HepG2 (cell line): ENCODE data around the gene CYP2S1.

ENCODE experiments used
- TF ChIP-seq, protein P1 (sequence below): sonication (generic); formaldehyde crosslinking; conservative IDR thresholded peaks from 2 replicates; pipeline ENCODE4 v1.4.0; 2020; ENCODE audit warnings: missing genetic modification reagents
- TF ChIP-seq, protein P2 (sequence below): sonication (generic); formaldehyde crosslinking; IDR thresholded peaks from 2 replicates; pipeline ENCODE4 v1.5.0; 2020; ENCODE audit warnings: mild to moderate bottlenecking, missing genetic modification reagents, moderate library complexity

DNA sequence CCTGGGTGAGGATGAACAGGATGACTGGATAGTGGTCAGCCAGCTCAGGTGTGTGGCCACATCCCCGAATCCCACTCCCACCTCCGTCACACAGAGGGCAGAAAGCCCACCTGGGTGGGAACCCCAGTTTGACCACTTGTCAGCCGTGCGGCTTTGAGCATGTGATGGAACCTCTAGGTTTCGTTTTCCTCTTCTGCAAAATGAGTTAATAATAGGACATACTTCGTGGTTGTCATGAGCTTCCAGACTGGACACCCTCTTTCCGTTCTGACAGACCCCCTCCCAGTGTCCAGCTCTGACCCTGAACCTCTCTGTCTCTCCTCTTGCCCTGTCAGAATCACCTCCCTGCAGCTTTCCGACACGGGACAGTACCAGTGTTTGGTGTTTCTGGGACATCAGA, 27.8 kb downstream of the CYP2S1 start:
- TF ChIP-seq, protein P1, sequence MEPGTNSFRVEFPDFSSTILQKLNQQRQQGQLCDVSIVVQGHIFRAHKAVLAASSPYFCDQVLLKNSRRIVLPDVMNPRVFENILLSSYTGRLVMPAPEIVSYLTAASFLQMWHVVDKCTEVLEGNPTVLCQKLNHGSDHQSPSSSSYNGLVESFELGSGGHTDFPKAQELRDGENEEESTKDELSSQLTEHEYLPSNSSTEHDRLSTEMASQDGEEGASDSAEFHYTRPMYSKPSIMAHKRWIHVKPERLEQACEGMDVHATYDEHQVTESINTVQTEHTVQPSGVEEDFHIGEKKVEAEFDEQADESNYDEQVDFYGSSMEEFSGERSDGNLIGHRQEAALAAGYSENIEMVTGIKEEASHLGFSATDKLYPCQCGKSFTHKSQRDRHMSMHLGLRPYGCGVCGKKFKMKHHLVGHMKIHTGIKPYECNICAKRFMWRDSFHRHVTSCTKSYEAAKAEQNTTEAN, result no peak
- TF ChIP-seq, protein P2, sequence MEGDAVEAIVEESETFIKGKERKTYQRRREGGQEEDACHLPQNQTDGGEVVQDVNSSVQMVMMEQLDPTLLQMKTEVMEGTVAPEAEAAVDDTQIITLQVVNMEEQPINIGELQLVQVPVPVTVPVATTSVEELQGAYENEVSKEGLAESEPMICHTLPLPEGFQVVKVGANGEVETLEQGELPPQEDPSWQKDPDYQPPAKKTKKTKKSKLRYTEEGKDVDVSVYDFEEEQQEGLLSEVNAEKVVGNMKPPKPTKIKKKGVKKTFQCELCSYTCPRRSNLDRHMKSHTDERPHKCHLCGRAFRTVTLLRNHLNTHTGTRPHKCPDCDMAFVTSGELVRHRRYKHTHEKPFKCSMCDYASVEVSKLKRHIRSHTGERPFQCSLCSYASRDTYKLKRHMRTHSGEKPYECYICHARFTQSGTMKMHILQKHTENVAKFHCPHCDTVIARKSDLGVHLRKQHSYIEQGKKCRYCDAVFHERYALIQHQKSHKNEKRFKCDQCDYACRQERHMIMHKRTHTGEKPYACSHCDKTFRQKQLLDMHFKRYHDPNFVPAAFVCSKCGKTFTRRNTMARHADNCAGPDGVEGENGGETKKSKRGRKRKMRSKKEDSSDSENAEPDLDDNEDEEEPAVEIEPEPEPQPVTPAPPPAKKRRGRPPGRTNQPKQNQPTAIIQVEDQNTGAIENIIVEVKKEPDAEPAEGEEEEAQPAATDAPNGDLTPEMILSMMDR, result no peak
